ENCODE results near the gene NCOA1.
"Not testable (repeated sequence)": the region's sequence is repeated elsewhere in the genome, so short reads cannot be mapped to it uniquely, and the experiment has no call there.

Gene NCOA1

DNA sequence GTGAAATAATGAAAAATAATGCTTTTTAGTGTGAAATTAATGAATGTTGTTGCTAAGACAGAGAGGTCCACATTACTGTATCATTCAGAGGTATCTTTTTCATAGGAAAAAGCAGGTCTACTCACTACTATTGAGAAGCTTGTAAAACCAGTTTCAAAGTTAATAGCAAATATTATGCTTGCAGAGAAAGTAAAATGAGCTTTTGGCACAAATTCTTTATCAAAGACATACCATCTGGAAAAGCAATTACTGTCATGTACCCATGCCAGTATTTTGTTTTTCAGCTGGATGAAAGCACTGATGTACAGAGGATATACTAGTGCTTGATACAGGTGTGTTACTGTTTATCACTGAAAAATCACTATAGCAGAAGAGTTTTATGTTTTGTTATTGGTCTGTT lies 77.5 kb downstream of the NCOA1 start:
- peaks cover 9% of the 10 kb centered on the region for H3K36me3 ChIP-seq (ENCODE audit: insufficient read depth, low read length)
- no peak overlapping the region for H3K4me3 ChIP-seq (ENCODE audit: low read depth in 1 of 2, low read length in 2 of 2)

GRCh38 chr2:24569565-24569964 lies 78.5 kb downstream of the NCOA1 start:
- H3K27me3 ChIP-seq (ENCODE audit: control insufficient read depth in 1 of 2, insufficient read depth in 2 of 2, low read length in 2 of 2); H3K9me3 ChIP-seq (ENCODE audit: low read length); H3K9ac ChIP-seq (ENCODE audit: low read length); H3K4me1 ChIP-seq (ENCODE audit: insufficient read depth, low read length); H3K4me3 ChIP-seq (ENCODE audit: low read depth in 1 of 2, low read length in 2 of 2); H3K36me3 ChIP-seq (ENCODE audit: insufficient read depth, low read length); H3K27ac ChIP-seq (ENCODE audit: low read depth, low read length): not testable (repeated sequence)

More for the DNA sequence above, 77.5 kb downstream of the NCOA1 start:
- peaks cover 7% of the 10 kb centered on the region for H3K4me1 ChIP-seq (ENCODE audit: insufficient read depth, low read length)
- no peaks in the 10 kb centered on the region for H3K9me3 ChIP-seq (ENCODE audit: low read length)
- no peak overlapping the region for H3K27ac ChIP-seq (ENCODE audit: low read depth, low read length)
- H3K27me3 ChIP-seq (ENCODE audit: control insufficient read depth in 1 of 2, insufficient read depth in 2 of 2, low read length in 2 of 2) = no peaks in the 10 kb centered on the region
- no peak overlapping the region for H3K9ac ChIP-seq (ENCODE audit: low read length)

DNA sequence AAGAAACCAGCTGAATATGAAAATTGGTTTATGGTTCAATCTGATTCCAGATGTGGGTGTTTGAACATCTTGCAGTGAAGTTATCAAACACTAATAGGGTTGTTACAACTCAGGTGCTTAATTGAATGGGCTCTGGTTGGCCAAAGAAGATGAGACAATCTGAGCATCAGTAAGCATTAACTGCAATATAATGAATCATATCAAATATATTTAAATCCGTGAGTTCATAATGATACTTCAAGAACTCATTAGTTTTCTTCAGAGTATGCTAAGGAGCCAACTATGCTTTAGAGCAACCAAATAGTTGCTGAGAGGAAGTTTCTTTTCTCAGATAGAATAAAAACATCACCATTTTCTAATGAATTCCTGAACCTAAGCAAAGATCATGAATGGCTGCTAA lies 79.2 kb downstream of the NCOA1 start:
- no peak overlapping the region for H3K27ac ChIP-seq (ENCODE audit: low read depth, low read length)
- H3K4me3 ChIP-seq (ENCODE audit: low read depth in 1 of 2, low read length in 2 of 2) = no peak overlapping the region
- no peak overlapping the region for H3K9ac ChIP-seq (ENCODE audit: low read length)
- no peaks in the 10 kb centered on the region for H3K9me3 ChIP-seq (ENCODE audit: low read length)
- peaks cover 9% of the 10 kb centered on the region for H3K36me3 ChIP-seq (ENCODE audit: insufficient read depth, low read length)
- no peaks in the 10 kb centered on the region for H3K27me3 ChIP-seq (ENCODE audit: control insufficient read depth in 1 of 2, insufficient read depth in 2 of 2, low read length in 2 of 2)
- H3K4me1 ChIP-seq (ENCODE audit: insufficient read depth, low read length) = peaks cover 7% of the 10 kb centered on the region

DNA sequence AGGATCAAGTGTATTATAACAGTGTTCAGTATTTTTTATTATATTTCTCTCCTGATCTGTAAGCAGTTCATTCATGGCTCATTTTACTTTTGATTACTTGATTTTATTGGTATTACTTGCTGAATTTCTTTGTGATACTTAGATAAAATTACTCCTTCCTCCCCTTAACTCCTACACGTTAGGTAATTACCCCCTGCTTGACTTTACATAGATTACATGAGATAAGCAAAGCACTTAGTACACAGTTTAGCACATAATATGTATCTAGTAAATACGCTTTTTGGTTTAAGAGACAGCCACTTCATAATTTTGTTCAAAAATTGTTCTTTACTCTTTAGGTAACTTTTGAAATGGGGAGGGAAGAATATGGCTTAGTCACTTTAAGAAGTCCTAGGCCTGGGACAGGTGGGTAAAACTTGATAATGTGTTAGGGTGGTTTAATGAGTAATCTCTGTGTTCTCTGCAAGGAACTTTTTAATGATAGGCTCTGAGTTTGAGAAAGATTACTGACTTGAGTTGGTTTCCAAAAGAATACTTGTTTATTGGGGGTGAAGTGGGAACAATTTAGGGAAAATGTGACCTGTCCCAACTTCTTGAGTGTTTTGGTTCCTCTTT lies 80.9 kb downstream of the NCOA1 start:
- H3K9me3 ChIP-seq (ENCODE audit: low read length) = no peaks in the 10 kb centered on the region
- no peaks in the 10 kb centered on the region for H3K27me3 ChIP-seq (ENCODE audit: control insufficient read depth in 1 of 2, insufficient read depth in 2 of 2, low read length in 2 of 2)
- peaks cover 17% of the 10 kb centered on the region for H3K4me1 ChIP-seq (ENCODE audit: insufficient read depth, low read length)
- no peak overlapping the region for H3K4me3 ChIP-seq (ENCODE audit: low read depth in 1 of 2, low read length in 2 of 2)
- no peak overlapping the region for H3K27ac ChIP-seq (ENCODE audit: low read depth, low read length)
- H3K9ac ChIP-seq (ENCODE audit: low read length) = no peak overlapping the region
- peaks cover 3% of the 10 kb centered on the region for H3K36me3 ChIP-seq (ENCODE audit: insufficient read depth, low read length)

- H3K4me1 ChIP-seq (ENCODE audit: insufficient read depth, low read length) = peaks cover 26% of the 10 kb centered on the region
- H3K27ac ChIP-seq (ENCODE audit: low read depth, low read length) = no peak overlapping the region
- no peaks in the 10 kb centered on the region for H3K36me3 ChIP-seq (ENCODE audit: insufficient read depth, low read length)
- no peak overlapping the region for H3K4me3 ChIP-seq (ENCODE audit: low read depth in 1 of 2, low read length in 2 of 2)
- H3K9ac ChIP-seq (ENCODE audit: low read length) = no peak overlapping the region
- no peaks in the 10 kb centered on the region for H3K27me3 ChIP-seq (ENCODE audit: control insufficient read depth in 1 of 2, insufficient read depth in 2 of 2, low read length in 2 of 2)
- H3K9me3 ChIP-seq (ENCODE audit: low read length) = no peaks in the 10 kb centered on the region
Measured at GRCh38 chr2:24576146-24576545, 85.1 kb downstream of the NCOA1 start.

- Histone ChIP-seq H3K27me3 (ENCODE audit: control insufficient read depth in 1 of 2, insufficient read depth in 2 of 2, low read length in 2 of 2) (no peaks in the 10 kb centered on the region), H3K4me1 (ENCODE audit: insufficient read depth, low read length) (peaks cover 26% of the 10 kb centered on the region), H3K4me3 (ENCODE audit: low read depth in 1 of 2, low read length in 2 of 2) (no peak overlapping the region), H3K9ac (ENCODE audit: low read length) (no peak overlapping the region), H3K36me3 (ENCODE audit: insufficient read depth, low read length) (no peaks in the 10 kb centered on the region), H3K9me3 (ENCODE audit: low read length) (no peaks in the 10 kb centered on the region), H3K27ac (ENCODE audit: low read depth, low read length) (no peak overlapping the region)
Measured at GRCh38 chr2:24576617-24577016, 85.6 kb downstream of the NCOA1 start.

DNA sequence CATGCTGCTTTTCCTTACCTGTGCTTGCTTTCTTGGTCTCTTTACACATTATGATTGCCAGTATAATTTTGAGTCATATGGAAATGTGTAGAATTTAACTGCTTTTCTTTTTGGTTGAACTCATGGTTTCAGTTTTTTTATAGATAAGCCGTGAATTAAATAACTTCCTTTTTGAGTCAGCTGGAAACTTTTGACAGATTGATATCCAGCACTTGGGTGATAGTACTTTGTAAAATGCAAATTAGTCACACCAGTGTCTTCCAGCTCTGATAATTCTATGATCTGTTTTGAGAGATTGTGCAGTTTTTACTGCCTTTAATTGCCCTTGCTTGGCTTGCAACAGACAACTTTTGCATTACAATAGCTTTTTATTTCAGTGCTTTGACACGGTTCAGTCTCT lies 86.4 kb downstream of the NCOA1 start:
- Histone ChIP-seq H3K4me3 (ENCODE audit: low read depth in 1 of 2, low read length in 2 of 2) (no peak overlapping the region), H3K36me3 (ENCODE audit: insufficient read depth, low read length) (no peaks in the 10 kb centered on the region), H3K27me3 (ENCODE audit: control insufficient read depth in 1 of 2, insufficient read depth in 2 of 2, low read length in 2 of 2) (no peaks in the 10 kb centered on the region), H3K9ac (ENCODE audit: low read length) (no peak overlapping the region), H3K9me3 (ENCODE audit: low read length) (no peaks in the 10 kb centered on the region), H3K4me1 (ENCODE audit: insufficient read depth, low read length) (peaks cover 26% of the 10 kb centered on the region), H3K27ac (ENCODE audit: low read depth, low read length) (no peak overlapping the region)

- Histone ChIP-seq H3K4me1 (ENCODE audit: insufficient read depth, low read length) (peaks cover 26% of the 10 kb centered on the region), H3K27me3 (ENCODE audit: control insufficient read depth in 1 of 2, insufficient read depth in 2 of 2, low read length in 2 of 2) (no peaks in the 10 kb centered on the region), H3K27ac (ENCODE audit: low read depth, low read length) (no peak overlapping the region)
Measured at GRCh38 chr2:24579053-24579803, 88.2 kb downstream of the NCOA1 start.

GRCh38 chr2:24580561-24580960 lies 89.5 kb downstream of the NCOA1 start:
- H3K9ac ChIP-seq (ENCODE audit: low read length) = no peak overlapping the region
- H3K36me3 ChIP-seq (ENCODE audit: insufficient read depth, low read length) = no peaks in the 10 kb centered on the region
- H3K4me1 ChIP-seq (ENCODE audit: insufficient read depth, low read length) = peaks cover 26% of the 10 kb centered on the region
- H3K9me3 ChIP-seq (ENCODE audit: low read length) = no peaks in the 10 kb centered on the region
- H3K4me3 ChIP-seq (ENCODE audit: low read depth in 1 of 2, low read length in 2 of 2) = no peak overlapping the region
- no peaks in the 10 kb centered on the region for H3K27me3 ChIP-seq (ENCODE audit: control insufficient read depth in 1 of 2, insufficient read depth in 2 of 2, low read length in 2 of 2)
- no peak overlapping the region for H3K27ac ChIP-seq (ENCODE audit: low read depth, low read length)

More at GRCh38 chr2:24579053-24579803, 88.2 kb downstream of the NCOA1 start:
- Histone ChIP-seq H3K36me3 (ENCODE audit: insufficient read depth, low read length) (no peaks in the 10 kb centered on the region), H3K9ac (ENCODE audit: low read length) (no peak overlapping the region), H3K4me3 (ENCODE audit: low read depth in 1 of 2, low read length in 2 of 2) (no peak overlapping the region), H3K9me3 (ENCODE audit: low read length) (no peaks in the 10 kb centered on the region)

- H3K36me3 ChIP-seq (ENCODE audit: insufficient read depth, low read length); H3K27me3 ChIP-seq (ENCODE audit: control insufficient read depth in 1 of 2, insufficient read depth in 2 of 2, low read length in 2 of 2); H3K9me3 ChIP-seq (ENCODE audit: low read length); H3K9ac ChIP-seq (ENCODE audit: low read length); H3K4me3 ChIP-seq (ENCODE audit: low read depth in 1 of 2, low read length in 2 of 2); H3K27ac ChIP-seq (ENCODE audit: low read depth, low read length): not testable (repeated sequence)
- H3K4me1 ChIP-seq (ENCODE audit: insufficient read depth, low read length) = peaks cover 16% of the 10 kb centered on the region
Measured at GRCh38 chr2:24581971-24582370, 90.9 kb downstream of the NCOA1 start.

DNA sequence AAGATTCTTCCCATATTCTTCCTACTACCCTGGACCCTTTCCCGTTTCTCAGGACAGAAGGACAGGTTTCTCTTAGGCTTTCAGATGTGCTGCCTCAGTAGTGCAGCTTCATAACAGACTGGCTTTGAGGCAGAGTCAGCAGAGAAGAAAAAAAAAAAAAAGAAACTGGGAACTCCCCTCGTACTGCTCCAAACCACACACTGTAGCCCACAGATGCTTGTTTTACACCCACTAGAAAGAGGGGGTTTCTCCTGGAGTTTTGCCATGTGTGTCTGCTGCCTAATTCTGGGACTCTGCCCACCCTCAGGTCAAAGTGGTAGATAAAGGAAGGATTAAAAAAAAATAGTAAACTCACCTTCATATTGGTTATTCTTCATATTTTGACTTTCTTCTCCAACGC lies 95.9 kb downstream of the NCOA1 start:
- no peak overlapping the region for H3K4me3 ChIP-seq (ENCODE audit: low read depth in 1 of 2, low read length in 2 of 2)
- H3K36me3 ChIP-seq (ENCODE audit: insufficient read depth, low read length) = no peaks in the 10 kb centered on the region
- H3K4me1 ChIP-seq (ENCODE audit: insufficient read depth, low read length) = no peaks in the 10 kb centered on the region
- H3K9me3 ChIP-seq (ENCODE audit: low read length) = no peaks in the 10 kb centered on the region
- H3K27ac ChIP-seq (ENCODE audit: low read depth, low read length) = no peak overlapping the region
- no peaks in the 10 kb centered on the region for H3K27me3 ChIP-seq (ENCODE audit: control insufficient read depth in 1 of 2, insufficient read depth in 2 of 2, low read length in 2 of 2)
- H3K9ac ChIP-seq (ENCODE audit: low read length) = no peak overlapping the region

DNA sequence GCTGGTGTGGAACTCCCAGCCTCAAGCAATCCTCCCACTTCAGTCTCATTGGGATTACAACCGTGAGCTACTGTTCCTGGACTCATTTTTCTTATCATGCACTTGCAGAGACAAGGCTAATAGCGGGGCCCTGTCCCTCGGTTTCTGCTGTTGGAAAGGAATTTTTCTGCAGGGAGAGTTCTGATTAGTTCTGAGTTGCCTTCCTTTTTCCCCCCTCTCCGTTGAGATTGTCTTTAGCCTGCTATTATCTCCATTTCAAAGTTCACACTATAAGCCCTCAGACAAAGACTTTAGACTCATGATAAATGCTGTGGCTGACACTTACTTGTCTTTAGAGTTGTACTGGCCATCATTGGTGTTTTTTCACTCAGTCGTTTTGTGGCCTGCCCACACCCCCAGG lies 97.2 kb downstream of the NCOA1 start:
- H3K9me3 ChIP-seq (ENCODE audit: low read length) = no peaks in the 10 kb centered on the region
- no peak overlapping the region for H3K9ac ChIP-seq (ENCODE audit: low read length)
- H3K27ac ChIP-seq (ENCODE audit: low read depth, low read length) = no peak overlapping the region
- peaks cover 4% of the 10 kb centered on the region for H3K4me1 ChIP-seq (ENCODE audit: insufficient read depth, low read length)
- no peak overlapping the region for H3K4me3 ChIP-seq (ENCODE audit: low read depth in 1 of 2, low read length in 2 of 2)
- H3K27me3 ChIP-seq (ENCODE audit: control insufficient read depth in 1 of 2, insufficient read depth in 2 of 2, low read length in 2 of 2) = no peaks in the 10 kb centered on the region
- H3K36me3 ChIP-seq (ENCODE audit: insufficient read depth, low read length) = no peaks in the 10 kb centered on the region

Data from muscle layer of colon (tissue), 2 donors.